A673 (cell line): ENCODE results near the gene EDNRA. TPM values are rescaled to one million over a fixed set of nuclear protein-coding genes. Genes with fewer than 3 reads are reported as not detected.
A peak's percentile ranks its signal among the peaks of the same experiment; 100 is the strongest.
"Not testable (repeated sequence)": the region's sequence is repeated elsewhere in the genome, so short reads cannot be mapped to it uniquely, and the experiment has no call there.

Experiments used
- Bru-seq: library from RNA; stranded (reverse); fragments of 400-500 nt; gene quantifications from one replicate; lab custom pipeline; 2021; lab: Mats Ljungman, UMichigan
- BruChase-seq, 2 experiments: library from RNA; stranded (reverse); fragments of 400-500 nt; gene quantifications; one replicate each; lab custom pipeline; 2021; lab: Mats Ljungman, UMichigan
- BruUV-seq: library from RNA; stranded (reverse); fragments of 400-500 nt; replicated peaks from 2 replicates; lab custom pipeline; 2021; lab: Mats Ljungman, UMichigan
- CTCF ChIA-PET: fragments of 300-600 bp; sonication (Branson Sonifier 250); formaldehyde crosslinking; loops from one replicate; lab custom pipeline; 2022; ENCODE audit warnings: antibody characterized with exemption; lab: Charles Lee
- POLR2A ChIA-PET: fragments of 300-600 bp; sonication (Branson Sonifier 250); formaldehyde crosslinking; loops from one replicate; lab custom pipeline; 2022; ENCODE audit warnings: antibody characterized with exemption; ENCODE audit not compliant: low non-redundant PET; lab: Charles Lee
- DNase-seq: peaks from one replicate; pipeline ENCODE4 v3.0.0-alpha.2; 2015; ENCODE audit warnings: low spot score
- H3K27ac ChIP-seq: fragments of 200-600 bp; sonication (generic); 2 replicates; pipeline ENCODE4 v1.5.1; 2016; ENCODE audit warnings: mixed run types, low read depth, mild to moderate bottlenecking, mixed read lengths, antibody characterized with exemption, low read length; ENCODE audit not compliant: poor library complexity, severe bottlenecking
- H3K27me3 ChIP-seq: fragments of 200-600 bp; sonication (generic); replicated peaks from 2 replicates; pipeline ENCODE4 v1.6.1; 2017; ENCODE audit warnings: mixed run types, low read depth, mild to moderate bottlenecking, mixed read lengths, antibody characterized with exemption, low read length; ENCODE audit not compliant: insufficient read depth, poor library complexity
- H3K36me3 ChIP-seq: fragments of 200-600 bp; sonication (generic); 2 replicates; pipeline ENCODE4 v1.6.1; 2016; ENCODE audit warnings: mixed run types, mild to moderate bottlenecking, mixed read lengths, antibody characterized with exemption, low read length; ENCODE audit not compliant: insufficient read depth, poor library complexity, severe bottlenecking
- H3K4me1 ChIP-seq: fragments of 200-600 bp; sonication (generic); 2 replicates; pipeline ENCODE4 v1.6.1; 2017; ENCODE audit warnings: mixed run types, mild to moderate bottlenecking, mixed read lengths, antibody characterized with exemption, low read length; ENCODE audit not compliant: insufficient read depth, poor library complexity, severe bottlenecking
- H3K4me3 ChIP-seq: fragments of 200-600 bp; sonication (generic); 2 replicates; pipeline ENCODE4 v1.5.1; 2016; ENCODE audit warnings: low read depth, mixed run types, mild to moderate bottlenecking, mixed read lengths, low read length; ENCODE audit not compliant: poor library complexity, severe bottlenecking
- H3K9me3 ChIP-seq: fragments of 200-600 bp; sonication (generic); 2 replicates; pipeline ENCODE4 v1.6.1; 2016; ENCODE audit warnings: mixed run types, low read depth, mild to moderate bottlenecking, mixed read lengths, antibody characterized with exemption, low read length; ENCODE audit not compliant: poor library complexity, severe bottlenecking
- EZH2 ChIP-seq: fragments of 200-600 bp; sonication (generic); IDR thresholded peaks from 2 replicates; pipeline ENCODE4 v1.6.1; 2017; ENCODE audit warnings: borderline replicate concordance, low read depth, mild to moderate bottlenecking, mixed read lengths, antibody characterized with exemption, low read length; ENCODE audit not compliant: poor library complexity, severe bottlenecking
- intact Hi-C: fragments of 100-400 bp; cut with micrococcal nuclease; formaldehyde crosslinking; loops from one replicate; pipeline ENCODE4 v1.10.0; 2022; ENCODE audit not compliant: unreplicated experiment
- long read RNA-seq: library from polyadenylated mRNA; stranded (forward); transcript quantifications from one replicate; pipeline ENCODE4 v2.0.0, GENCODE V29; 2022
- total RNA-seq: library from RNA; stranded (reverse); gene quantifications from 2 replicates; pipeline ENCODE4 v1.2.3, GENCODE V29; 2021
- TF ChIP-seq, protein P1 (sequence below): fragments of 300-800, 200-600 bp; sonication (generic); conservative IDR thresholded peaks from 2 replicates; pipeline ENCODE4 v1.5.1; 2017; ENCODE audit warnings: low read depth, mild to moderate bottlenecking, antibody characterized with exemption, low read length, moderate library complexity, mixed read lengths

EDNRA gene
- total RNA-seq (16.1 and 23.9 TPM in 2 replicates), Bru-seq, nascent RNA (percentile 81 among the genes with signal in this experiment), BruChase-seq, experiment 1, labeled RNA remaining after a 2-hour chase (percentile 78 among the genes with signal in this experiment), BruChase-seq, experiment 2, labeled RNA remaining after a 6-hour chase (percentile 78 among the genes with signal in this experiment)
- long read RNA-seq, full-length matches to known transcripts = 19 of 33 reads
- long read RNA-seq, partial matches to known transcripts = 11 of 33 reads
- long read RNA-seq, other reads (novel, unspliced or antisense) = 3 of 33 reads

DNA sequence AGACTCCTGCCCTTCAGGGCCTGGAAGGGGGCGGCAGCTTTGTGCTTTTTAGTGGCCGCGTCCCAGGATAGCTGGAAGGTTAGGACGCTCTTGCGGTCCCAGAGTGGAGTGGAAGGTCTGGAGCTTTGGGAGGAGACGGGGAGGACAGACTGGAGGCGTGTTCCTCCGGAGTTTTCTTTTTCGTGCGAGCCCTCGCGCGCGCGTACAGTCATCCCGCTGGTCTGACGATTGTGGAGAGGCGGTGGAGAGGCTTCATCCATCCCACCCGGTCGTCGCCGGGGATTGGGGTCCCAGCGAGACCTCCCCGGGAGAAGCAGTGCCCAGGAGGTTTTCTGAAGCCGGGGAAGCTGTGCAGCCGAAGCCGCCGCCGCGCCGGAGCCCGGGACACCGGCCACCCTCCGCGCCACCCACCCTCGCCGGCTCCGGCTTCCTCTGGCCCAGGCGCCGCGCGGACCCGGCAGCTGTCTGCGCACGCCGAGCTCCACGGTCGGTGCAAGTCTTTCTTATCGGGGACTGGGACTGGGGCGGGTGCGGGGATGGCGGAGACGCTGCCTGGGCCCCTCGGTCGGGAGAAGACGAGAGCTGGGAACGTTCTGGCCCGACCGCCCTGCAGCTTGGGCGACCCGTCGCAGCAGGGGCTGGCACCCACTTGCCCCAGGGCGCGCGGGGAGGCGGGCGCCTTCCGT is at the start of gene EDNRA:
Gene EDNRA (plus strand): TSS at position 207 of the 686 bp plus-strand sequence. CDS start 4,585 bp downstream, outside the sequence.
- no TSS peak for BruUV-seq
- H3K4me1 ChIP-seq = peaks cover 6% of the 10 kb centered on the region
- H3K27ac ChIP-seq = peak within 1 kb of the TSS; percentile 83
- H3K36me3 ChIP-seq = no peaks in the 10 kb centered on the region
- H3K27me3 ChIP-seq = no peaks in the 10 kb centered on the region
- no peak for TF ChIP-seq EZH2
- TF ChIP-seq, protein P1, sequence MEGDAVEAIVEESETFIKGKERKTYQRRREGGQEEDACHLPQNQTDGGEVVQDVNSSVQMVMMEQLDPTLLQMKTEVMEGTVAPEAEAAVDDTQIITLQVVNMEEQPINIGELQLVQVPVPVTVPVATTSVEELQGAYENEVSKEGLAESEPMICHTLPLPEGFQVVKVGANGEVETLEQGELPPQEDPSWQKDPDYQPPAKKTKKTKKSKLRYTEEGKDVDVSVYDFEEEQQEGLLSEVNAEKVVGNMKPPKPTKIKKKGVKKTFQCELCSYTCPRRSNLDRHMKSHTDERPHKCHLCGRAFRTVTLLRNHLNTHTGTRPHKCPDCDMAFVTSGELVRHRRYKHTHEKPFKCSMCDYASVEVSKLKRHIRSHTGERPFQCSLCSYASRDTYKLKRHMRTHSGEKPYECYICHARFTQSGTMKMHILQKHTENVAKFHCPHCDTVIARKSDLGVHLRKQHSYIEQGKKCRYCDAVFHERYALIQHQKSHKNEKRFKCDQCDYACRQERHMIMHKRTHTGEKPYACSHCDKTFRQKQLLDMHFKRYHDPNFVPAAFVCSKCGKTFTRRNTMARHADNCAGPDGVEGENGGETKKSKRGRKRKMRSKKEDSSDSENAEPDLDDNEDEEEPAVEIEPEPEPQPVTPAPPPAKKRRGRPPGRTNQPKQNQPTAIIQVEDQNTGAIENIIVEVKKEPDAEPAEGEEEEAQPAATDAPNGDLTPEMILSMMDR = no peak
- H3K9me3 ChIP-seq = no peaks in the 10 kb centered on the region
- CTCF ChIA-PET = interaction anchor here (0.8 kb wide), 1 partner anchor 38 kb away, joined by 3 read pairs; no protein-coding TSS in a partner anchor
- intact Hi-C loops = no loop called here
- H3K4me3 ChIP-seq = peak within 1 kb of the TSS; percentile 67
- POLR2A ChIA-PET = interaction anchor here (0.5 to 0.6 kb wide), 3 partner anchors 31 to 137 kb away, joined by 3 to 5 read pairs (median 4); no protein-coding TSS in a partner anchor
- peak; percentile 71 for DNase-seq

DNA sequence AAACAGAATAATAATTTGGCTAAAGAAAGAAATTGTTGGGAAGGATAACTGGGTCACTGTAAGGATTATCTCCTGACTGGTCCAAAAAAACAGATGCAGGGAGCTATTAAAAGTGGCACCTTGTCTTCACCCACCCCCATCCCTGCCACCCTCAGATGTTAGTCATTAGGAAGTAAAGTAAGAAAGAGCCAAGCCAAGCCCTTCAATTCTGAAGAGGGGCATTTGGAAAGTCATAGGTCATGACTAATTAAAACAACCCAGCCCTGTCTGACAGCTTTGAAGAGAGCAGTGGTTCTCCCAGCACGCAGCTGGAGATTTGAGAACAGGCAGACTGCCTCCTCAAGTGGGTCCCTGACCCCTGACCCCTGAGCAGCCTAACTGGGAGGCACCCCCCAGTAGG is 46.5 kb upstream of the EDNRA start:
- DNase-seq, H3K27me3 ChIP-seq, BruUV-seq, POLR2A ChIA-PET, CTCF ChIA-PET, intact Hi-C loops, H3K4me3 ChIP-seq, H3K4me1 ChIP-seq, H3K27ac ChIP-seq, H3K36me3 ChIP-seq: not testable (repeated sequence)
- H3K9me3 ChIP-seq = peaks cover 15% of the 10 kb centered on the region

DNA sequence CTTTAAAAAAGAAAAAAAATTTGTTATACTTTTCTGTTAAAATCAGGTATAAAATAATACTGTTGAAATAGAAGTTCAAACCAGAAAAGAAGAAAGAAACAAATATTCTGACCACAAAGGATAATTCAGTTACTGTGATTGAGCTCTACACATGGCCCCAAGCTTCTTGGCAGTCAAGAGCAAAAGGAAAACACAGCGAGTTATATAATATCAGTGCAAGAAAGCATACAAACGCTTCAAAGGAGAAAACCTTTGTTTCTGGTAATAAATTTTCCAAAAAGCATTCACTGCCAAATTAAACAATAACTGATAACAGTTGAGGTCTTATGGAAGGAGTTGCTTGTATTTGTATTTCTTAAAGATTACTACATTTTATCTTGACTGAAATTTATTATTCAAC is 40.5 kb upstream of the EDNRA start:
- CTCF ChIA-PET = no interaction called here

More for the DNA sequence above, 40.5 kb upstream of the EDNRA start:
- Histone ChIP-seq H3K36me3 (no peaks in the 10 kb centered on the region), H3K27ac (no peak overlapping the region), H3K9me3 (no peaks in the 10 kb centered on the region), H3K4me3 (no peak overlapping the region), H3K4me1 (no peaks in the 10 kb centered on the region), H3K27me3 (no peaks in the 10 kb centered on the region)
- intact Hi-C loops = no loop called here
- POLR2A ChIA-PET = no interaction called here
- no peak for DNase-seq
- TF ChIP-seq, protein P1 = no peak
- no peak for TF ChIP-seq EZH2
- no TSS peak for BruUV-seq
